ENCODE data around the gene SPATA12.
A peak's percentile ranks its signal among the peaks of the same experiment; 100 is the strongest.

Gene SPATA12

DNA sequence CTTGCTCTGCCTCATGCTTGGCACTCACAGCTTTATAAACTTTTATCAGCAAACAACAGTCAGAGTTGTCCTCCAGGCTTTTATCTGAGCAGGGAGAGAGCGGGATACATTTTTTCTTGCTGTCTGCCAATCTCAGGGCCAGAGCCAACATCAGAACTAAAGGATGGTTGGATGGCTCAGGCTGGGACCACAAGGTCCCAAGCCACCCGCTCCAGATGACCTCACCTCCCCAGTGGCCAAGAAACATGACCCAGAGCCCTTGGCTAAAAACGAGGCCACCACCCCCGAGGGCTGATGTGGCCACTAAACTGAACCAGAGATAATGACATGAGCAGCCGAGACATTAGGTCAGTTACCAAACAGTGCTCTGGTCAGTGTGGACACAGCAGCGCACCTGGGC is 18.8 kb upstream of the SPATA12 start:
- DNase-seq: no peak
- Histone ChIP-seq H3K9me3 (ENCODE audit: severe bottlenecking) (no peaks in the 10 kb centered on the region), H3K27ac (no peak overlapping the region), H3K36me3 (no peaks in the 10 kb centered on the region), H3K4me3 (ENCODE audit: low read depth, low read length) (no peak overlapping the region), H3K27me3 (ENCODE audit: insufficient read depth, low read depth, severe bottlenecking) (no peaks in the 10 kb centered on the region)
- TF ChIP-seq, protein P1, sequence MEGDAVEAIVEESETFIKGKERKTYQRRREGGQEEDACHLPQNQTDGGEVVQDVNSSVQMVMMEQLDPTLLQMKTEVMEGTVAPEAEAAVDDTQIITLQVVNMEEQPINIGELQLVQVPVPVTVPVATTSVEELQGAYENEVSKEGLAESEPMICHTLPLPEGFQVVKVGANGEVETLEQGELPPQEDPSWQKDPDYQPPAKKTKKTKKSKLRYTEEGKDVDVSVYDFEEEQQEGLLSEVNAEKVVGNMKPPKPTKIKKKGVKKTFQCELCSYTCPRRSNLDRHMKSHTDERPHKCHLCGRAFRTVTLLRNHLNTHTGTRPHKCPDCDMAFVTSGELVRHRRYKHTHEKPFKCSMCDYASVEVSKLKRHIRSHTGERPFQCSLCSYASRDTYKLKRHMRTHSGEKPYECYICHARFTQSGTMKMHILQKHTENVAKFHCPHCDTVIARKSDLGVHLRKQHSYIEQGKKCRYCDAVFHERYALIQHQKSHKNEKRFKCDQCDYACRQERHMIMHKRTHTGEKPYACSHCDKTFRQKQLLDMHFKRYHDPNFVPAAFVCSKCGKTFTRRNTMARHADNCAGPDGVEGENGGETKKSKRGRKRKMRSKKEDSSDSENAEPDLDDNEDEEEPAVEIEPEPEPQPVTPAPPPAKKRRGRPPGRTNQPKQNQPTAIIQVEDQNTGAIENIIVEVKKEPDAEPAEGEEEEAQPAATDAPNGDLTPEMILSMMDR (IDR thresholded peaks at IDR 0.05; ENCODE audit: low read depth, low read length): no peak

DNA sequence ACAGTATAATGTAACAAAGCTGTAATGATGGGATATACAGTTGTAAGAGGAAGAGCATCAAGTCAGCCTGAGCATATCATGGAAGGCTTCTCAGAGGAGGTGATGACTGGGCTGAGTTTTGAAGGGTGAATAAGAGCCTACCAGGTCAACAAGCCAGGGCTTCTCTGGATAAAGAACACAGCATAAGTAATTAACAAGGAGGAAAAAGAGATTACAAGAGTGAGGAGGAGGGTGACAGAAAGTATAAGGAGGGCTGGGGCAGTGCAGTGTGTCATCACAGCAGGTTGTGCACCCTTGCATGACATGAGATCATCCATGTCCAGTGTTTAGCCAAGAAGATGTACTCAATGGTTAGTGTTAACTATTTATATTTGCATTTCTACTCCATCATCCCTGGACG is 16.9 kb upstream of the SPATA12 start:
- Histone ChIP-seq H3K27me3 (ENCODE audit: insufficient read depth, low read depth, severe bottlenecking) (no peaks in the 10 kb centered on the region), H3K27ac (no peak overlapping the region), H3K9me3 (ENCODE audit: severe bottlenecking) (no peaks in the 10 kb centered on the region), H3K4me3 (ENCODE audit: low read depth, low read length) (no peak overlapping the region), H3K36me3 (no peaks in the 10 kb centered on the region)
- TF ChIP-seq, protein P1 (IDR thresholded peaks at IDR 0.05; ENCODE audit: low read depth, low read length): no peak
- no peak for DNase-seq

DNA sequence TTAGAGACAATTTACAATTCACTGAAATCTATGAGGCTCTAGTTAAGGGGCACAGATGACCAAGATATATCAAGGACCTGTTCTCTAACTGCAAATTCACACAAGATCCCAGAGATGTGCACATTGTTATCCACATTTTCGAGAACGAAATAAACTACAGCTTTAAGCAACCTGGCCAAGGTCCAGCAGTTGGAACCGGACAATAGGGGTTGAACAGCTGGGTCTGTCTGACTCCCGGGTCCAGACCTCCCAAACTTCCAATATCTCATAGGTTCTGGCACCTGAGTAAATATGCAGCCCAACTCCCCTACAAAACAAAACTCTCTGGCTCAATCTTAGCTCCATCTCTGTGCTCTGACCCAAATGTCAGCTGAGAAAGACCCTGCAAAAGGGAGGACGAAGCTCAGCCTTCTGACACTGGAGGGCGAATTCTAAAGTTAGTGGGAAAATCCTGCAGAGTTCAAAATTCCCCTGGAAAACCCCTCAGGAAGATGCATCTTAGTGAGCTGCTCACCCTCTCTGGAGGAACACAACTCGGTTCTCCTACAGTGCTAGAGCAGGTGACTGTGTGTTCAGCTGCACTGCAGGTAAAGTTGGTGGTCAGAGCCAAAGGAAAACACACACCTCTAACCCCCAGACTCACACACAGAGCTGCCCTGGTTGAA is 14.2 kb upstream of the SPATA12 start:
- H3K4me3 ChIP-seq (ENCODE audit: low read depth, low read length): no peak overlapping the region

DNA sequence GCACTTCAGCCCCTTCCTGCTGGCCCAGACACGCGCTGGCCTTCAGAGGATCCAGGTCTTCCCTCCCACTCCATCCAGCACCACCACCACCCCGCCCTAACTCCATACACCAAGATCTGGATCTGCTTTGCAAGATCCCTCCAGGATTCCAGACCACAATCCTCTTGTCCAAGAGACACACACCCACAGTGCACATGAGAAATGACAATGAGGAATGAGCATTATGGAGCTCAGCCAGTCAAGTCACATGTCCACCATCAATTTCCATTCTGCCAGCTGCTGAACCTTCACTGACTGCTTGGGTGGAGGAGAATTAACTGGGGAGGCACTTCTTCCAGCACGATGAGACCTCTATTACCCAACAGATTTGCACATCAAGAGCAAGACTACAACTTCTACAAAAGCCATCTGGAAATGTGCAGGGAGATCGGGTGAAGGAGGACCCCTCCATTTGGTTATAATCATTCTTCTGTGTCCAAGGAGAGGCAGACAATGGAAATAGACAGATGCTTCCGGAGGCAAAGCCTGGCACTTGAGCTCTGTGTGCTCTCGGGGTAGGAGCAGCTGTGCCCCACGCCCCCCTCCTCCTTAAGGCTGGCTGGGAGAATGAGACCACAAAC is 12.3 kb upstream of the SPATA12 start:
- Histone ChIP-seq H3K9me3 (ENCODE audit: severe bottlenecking) (no peaks in the 10 kb centered on the region), H3K27ac (no peak overlapping the region), H3K27me3 (ENCODE audit: insufficient read depth, low read depth, severe bottlenecking) (no peaks in the 10 kb centered on the region), H3K4me3 (ENCODE audit: low read depth, low read length) (no peak overlapping the region), H3K36me3 (no peaks in the 10 kb centered on the region)
- TF ChIP-seq, protein P1 (IDR thresholded peaks at IDR 0.05; ENCODE audit: low read depth, low read length): no peak
- DNase-seq: peak; percentile 16

More for the DNA sequence above, 14.2 kb upstream of the SPATA12 start:
- Histone ChIP-seq H3K27ac (no peak overlapping the region), H3K9me3 (ENCODE audit: severe bottlenecking) (no peaks in the 10 kb centered on the region), H3K36me3 (no peaks in the 10 kb centered on the region), H3K27me3 (ENCODE audit: insufficient read depth, low read depth, severe bottlenecking) (no peaks in the 10 kb centered on the region)
- DNase-seq: no peak
- TF ChIP-seq, protein P1 (IDR thresholded peaks at IDR 0.05; ENCODE audit: low read depth, low read length): no peak

DNA sequence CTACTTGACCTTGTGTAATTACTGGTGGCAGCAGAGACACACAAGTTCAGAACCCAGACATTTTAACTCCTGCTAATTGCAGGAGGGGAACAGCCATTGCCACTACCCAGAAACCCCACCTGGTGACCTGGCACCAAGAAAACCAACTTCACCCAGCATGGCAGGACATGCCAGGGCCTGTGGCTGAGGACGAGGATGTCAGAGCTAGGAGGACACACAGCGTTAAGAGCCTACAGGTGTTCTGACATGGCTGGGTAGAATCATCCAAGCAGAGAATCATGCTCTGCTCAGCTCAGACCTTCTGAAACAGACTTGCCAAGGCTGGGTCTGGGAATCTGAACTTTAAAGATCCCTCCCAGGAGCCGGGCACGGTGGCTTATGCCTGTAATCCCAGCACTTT is 11.7 kb upstream of the SPATA12 start:
- TF ChIP-seq, protein P1 (IDR thresholded peaks at IDR 0.05; ENCODE audit: low read depth, low read length): no peak
- no peaks in the 10 kb centered on the region for H3K36me3 ChIP-seq

More for the DNA sequence above, 11.7 kb upstream of the SPATA12 start:
- no peak for DNase-seq
- no peak overlapping the region for H3K27ac ChIP-seq
- no peaks in the 10 kb centered on the region for H3K27me3 ChIP-seq (ENCODE audit: insufficient read depth, low read depth, severe bottlenecking)
- no peak overlapping the region for H3K4me3 ChIP-seq (ENCODE audit: low read depth, low read length)
- H3K9me3 ChIP-seq (ENCODE audit: severe bottlenecking): no peaks in the 10 kb centered on the region

Measured in WERI-Rb-1 (cell line).